Chondrocyte (in vitro differentiated cells): ENCODE results near the gene KLK4. TPM values are rescaled to one million over a fixed set of nuclear protein-coding genes. Genes with fewer than 3 reads are reported as not detected.

Experiments used
- DNase-seq: peaks from one replicate; pipeline ENCODE4 v3.0.0; 2021; ENCODE audit warnings: mixed read lengths, low spot score
- H3K27ac Mint-ChIP-seq: one replicate; pipeline ENCODE4 v1.8.0; 2021; ENCODE audit warnings: mild to moderate bottlenecking, moderate library complexity, mixed read lengths; ENCODE audit not compliant: unreplicated experiment
- H3K27me3 Mint-ChIP-seq: 2 replicates; pipeline ENCODE4 v1.8.0; 2021; ENCODE audit warnings: low read depth, mixed read lengths
- H3K36me3 Mint-ChIP-seq: 2 replicates; pipeline ENCODE4 v1.8.0; 2021; ENCODE audit warnings: low read depth, mixed read lengths
- H3K4me1 Mint-ChIP-seq: 2 replicates; pipeline ENCODE4 v1.8.0; 2021; ENCODE audit warnings: low read depth, mild to moderate bottlenecking, mixed read lengths
- H3K4me3 Mint-ChIP-seq: one replicate; pipeline ENCODE4 v1.8.0; 2021; ENCODE audit warnings: mild to moderate bottlenecking, moderate library complexity, mixed read lengths; ENCODE audit not compliant: unreplicated experiment
- H3K9me3 Mint-ChIP-seq: 2 replicates; pipeline ENCODE4 v1.8.0; 2021; ENCODE audit warnings: low read depth, mixed read lengths
- total RNA-seq: library from RNA; stranded (reverse); gene quantifications from 3 replicates; pipeline ENCODE4 v1.2.1, GENCODE V29; 2021
- TF ChIP-seq, protein P1 (sequence below): fragments of 200-600 bp; sonication (generic); IDR thresholded peaks from 2 replicates; pipeline ENCODE4 v1.5.0; 2021; ENCODE audit warnings: antibody characterized with exemption, mild to moderate bottlenecking, moderate library complexity

The KLK4 gene
- total RNA-seq, 1 donor from 2014 or later: not detected

DNA sequence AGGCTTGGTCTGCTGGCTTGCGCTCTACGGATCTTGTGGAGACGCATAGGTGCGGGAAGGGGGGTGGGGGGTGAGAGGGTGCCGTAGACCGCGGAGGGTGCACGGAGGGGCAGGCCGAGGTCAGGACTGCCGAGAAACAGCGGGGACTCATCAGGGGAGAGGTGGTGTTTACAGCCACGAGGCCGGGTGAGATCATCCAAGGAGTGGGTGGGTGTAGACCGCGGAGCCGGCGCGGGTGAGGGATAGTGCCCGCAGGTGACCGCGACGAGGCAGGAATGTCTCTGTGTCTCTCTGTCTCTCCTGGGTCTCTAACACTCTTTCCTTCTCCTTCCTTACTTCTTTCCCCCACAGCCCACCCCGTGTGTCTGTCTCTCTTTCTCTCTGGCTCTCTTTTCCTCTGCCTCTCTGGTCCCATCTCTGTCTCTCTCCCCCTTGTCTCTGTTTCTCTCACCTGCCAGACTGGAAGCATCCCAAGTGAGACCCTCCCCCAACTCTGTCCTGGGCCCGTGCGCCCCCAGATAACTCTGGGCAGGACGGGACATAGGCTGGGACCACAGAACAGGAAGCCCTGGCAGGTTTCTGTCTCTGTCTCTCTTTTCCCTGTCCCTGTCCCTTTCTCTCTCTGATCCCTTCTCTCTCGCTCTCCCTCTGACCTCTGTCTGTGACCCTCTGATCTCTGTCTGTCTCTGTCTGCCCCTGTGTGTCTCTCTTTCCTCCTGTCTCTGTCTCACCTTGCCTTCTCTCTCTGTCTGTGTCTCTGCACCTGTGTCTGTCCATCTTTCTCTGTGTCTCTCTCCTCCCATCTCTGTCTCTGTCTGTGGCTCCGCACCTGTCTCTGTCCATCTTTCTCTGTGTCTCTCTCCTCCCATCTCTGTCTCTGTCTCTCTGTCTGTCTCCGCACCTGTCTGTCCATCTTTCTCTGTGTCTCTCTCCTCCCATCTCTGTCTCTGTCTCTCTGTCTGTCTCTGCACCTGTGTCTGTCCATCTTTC is 1.8 kb upstream of the KLK4 start:
- H3K36me3 Mint-ChIP-seq: no peaks in the 10 kb centered on the region
- H3K4me3 Mint-ChIP-seq: no peak overlapping the region
- H3K27me3 Mint-ChIP-seq: peaks cover 45% of the 10 kb centered on the region
- peaks cover 4% of the 10 kb centered on the region for H3K4me1 Mint-ChIP-seq
- no peaks in the 10 kb centered on the region for H3K9me3 Mint-ChIP-seq
- TF ChIP-seq, protein P1, sequence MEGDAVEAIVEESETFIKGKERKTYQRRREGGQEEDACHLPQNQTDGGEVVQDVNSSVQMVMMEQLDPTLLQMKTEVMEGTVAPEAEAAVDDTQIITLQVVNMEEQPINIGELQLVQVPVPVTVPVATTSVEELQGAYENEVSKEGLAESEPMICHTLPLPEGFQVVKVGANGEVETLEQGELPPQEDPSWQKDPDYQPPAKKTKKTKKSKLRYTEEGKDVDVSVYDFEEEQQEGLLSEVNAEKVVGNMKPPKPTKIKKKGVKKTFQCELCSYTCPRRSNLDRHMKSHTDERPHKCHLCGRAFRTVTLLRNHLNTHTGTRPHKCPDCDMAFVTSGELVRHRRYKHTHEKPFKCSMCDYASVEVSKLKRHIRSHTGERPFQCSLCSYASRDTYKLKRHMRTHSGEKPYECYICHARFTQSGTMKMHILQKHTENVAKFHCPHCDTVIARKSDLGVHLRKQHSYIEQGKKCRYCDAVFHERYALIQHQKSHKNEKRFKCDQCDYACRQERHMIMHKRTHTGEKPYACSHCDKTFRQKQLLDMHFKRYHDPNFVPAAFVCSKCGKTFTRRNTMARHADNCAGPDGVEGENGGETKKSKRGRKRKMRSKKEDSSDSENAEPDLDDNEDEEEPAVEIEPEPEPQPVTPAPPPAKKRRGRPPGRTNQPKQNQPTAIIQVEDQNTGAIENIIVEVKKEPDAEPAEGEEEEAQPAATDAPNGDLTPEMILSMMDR: no peak
- no peak for DNase-seq
- H3K27ac Mint-ChIP-seq: no peak overlapping the region

DNA sequence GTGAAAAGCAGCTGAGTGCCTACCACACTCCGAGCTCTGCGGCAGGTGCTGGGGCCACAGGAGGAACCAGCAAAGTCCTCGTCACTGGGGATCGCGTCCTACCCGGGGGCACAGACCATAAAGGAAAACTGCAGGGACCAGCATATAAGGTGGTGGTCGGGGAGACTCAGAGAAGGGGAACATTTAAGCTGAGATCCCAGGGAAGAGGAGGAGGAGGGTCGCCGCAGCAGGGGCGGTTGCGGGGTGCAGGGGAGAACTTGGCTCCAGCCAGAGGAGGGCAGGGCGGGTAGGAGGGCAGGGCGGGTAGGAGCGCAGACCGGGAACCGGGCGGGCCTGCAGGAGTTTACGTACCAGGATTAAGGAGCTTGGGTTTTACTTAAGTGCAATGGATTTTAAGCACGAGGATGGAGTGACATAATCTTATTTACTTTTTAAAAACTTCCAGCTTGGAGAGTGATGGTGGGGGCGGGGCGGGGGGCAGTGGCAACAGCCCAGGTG is 956 bp upstream of the KLK4 start:
- Mint-ChIP-seq H3K9me3 (no peaks in the 10 kb centered on the region), H3K4me3 (no peak overlapping the region), H3K27ac (no peak overlapping the region), H3K4me1 (peaks cover 4% of the 10 kb centered on the region), H3K27me3 (peaks cover 51% of the 10 kb centered on the region), H3K36me3 (no peaks in the 10 kb centered on the region)
- DNase-seq: no peak
- TF ChIP-seq, protein P1: no peak

DNA sequence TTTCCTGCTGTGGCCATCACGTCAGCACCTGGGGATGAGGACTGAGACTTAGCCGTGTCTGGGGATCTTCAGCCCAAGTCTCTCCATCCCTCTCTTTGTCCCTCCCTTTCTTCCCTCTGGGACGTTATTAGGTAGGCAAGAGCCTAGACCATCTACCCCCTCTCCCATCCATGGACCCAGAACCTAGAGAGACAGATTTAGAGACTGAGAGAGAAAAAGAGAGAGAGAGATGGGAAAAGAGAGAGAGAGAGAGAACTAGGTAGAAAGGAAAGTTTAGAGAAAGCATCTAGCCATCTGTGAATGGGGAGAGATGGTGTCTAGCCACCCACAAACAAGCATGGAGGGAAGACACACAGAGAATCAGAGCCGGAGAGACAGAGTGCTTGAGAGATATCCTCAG is 473 bp downstream of the KLK4 start:
- H3K36me3 Mint-ChIP-seq: no peaks in the 10 kb centered on the region
- DNase-seq: no peak

DNA sequence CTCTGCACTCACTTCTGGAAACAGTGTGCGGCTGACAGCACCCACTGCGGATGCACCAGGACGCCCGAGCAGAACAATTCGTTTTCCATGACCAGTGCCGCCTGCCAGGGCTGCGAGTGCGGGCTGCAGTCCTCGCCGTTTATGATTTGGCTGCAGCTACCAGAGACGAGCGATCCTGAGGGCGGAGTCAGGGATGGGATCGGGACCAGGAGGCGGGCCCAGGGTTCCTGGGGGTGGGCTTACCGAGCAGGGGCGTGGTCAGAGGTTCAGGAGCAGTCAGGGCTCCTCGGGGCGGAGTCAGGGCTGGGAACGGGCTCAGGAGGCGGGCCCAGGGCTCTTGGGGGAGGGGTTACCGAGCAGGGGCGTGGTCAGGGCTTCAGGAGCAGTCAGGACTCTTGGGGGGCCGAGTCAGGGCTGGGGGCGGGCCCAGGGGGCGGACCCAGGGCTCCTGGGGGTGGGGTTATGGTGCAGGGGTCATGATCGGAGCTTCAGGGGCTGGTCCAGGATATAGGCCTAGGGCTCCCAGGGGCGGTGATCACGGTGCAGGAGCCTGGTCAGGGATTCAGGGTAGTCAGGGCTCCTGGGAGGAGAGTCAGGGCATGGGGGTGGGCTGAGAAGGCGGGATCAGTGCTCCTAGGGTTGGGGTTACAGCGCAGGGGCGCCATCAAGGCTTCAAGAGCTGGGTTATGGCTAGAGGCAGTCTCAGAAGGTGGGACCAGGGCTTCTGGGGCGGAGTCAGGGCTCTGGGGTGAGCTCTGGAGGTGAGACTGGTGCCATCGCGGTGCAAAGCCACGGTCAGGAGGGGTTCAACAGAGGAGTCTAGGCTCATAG is 1.7 kb downstream of the KLK4 start:
- Mint-ChIP-seq H3K4me3 (no peak overlapping the region), H3K36me3 (no peaks in the 10 kb centered on the region), H3K27me3 (peaks cover 53% of the 10 kb centered on the region), H3K4me1 (peaks cover 4% of the 10 kb centered on the region), H3K9me3 (no peaks in the 10 kb centered on the region), H3K27ac (no peak overlapping the region)
- TF ChIP-seq, protein P1: no peak
- DNase-seq: no peak

More for the DNA sequence above, 473 bp downstream of the KLK4 start:
- TF ChIP-seq, protein P1: no peak
- Mint-ChIP-seq H3K9me3 (no peaks in the 10 kb centered on the region), H3K4me3 (no peak overlapping the region), H3K27me3 (peaks cover 53% of the 10 kb centered on the region), H3K4me1 (peaks cover 4% of the 10 kb centered on the region), H3K27ac (no peak overlapping the region)

DNA sequence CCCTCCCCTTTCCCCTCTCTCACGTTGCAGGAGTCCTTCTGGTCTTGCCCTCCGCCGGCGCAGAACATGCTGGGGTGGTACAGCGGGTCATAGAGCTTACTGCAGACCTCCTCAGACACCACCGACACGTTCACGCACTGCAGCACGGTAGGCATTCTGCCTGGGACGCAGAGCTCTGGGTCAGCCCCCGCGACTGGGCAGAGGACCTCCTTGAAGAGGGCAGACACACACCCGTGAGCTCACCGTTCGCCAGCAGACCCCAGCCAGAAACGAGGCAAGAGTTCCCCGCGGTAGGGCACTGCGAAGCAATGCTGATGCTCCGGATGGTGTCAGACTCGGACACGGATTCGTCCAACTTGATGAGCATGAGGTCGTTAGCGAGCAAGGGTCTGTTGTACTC is 2.9 kb downstream of the KLK4 start:
- Mint-ChIP-seq H3K4me1 (peaks cover 4% of the 10 kb centered on the region), H3K36me3 (no peaks in the 10 kb centered on the region), H3K9me3 (no peaks in the 10 kb centered on the region), H3K4me3 (no peak overlapping the region), H3K27me3 (peaks cover 53% of the 10 kb centered on the region), H3K27ac (no peak overlapping the region)
- no peak for DNase-seq
- TF ChIP-seq, protein P1: no peak
